ENCODE data around the gene CYP2U1.

DNA sequence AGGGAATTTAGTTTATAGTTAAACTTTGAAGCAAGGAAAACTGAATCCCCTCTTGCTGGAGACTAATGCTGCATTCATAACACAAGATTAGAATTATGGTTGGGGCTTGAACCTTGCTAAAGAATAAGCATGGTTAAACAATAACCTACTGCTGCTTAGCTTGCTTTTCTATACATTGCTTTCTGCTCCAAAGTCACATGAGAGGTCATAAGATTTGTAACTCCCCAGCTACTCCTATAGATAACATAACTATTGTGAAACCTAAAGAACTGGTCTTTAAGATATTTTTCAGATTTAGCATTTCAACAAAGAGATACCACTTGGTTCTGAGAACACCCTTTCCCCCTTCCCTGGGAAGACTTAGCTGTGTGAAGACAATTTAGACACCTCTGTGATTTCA is 41.3 kb downstream of the CYP2U1 start:
- TF ChIP-seq, protein P1, sequence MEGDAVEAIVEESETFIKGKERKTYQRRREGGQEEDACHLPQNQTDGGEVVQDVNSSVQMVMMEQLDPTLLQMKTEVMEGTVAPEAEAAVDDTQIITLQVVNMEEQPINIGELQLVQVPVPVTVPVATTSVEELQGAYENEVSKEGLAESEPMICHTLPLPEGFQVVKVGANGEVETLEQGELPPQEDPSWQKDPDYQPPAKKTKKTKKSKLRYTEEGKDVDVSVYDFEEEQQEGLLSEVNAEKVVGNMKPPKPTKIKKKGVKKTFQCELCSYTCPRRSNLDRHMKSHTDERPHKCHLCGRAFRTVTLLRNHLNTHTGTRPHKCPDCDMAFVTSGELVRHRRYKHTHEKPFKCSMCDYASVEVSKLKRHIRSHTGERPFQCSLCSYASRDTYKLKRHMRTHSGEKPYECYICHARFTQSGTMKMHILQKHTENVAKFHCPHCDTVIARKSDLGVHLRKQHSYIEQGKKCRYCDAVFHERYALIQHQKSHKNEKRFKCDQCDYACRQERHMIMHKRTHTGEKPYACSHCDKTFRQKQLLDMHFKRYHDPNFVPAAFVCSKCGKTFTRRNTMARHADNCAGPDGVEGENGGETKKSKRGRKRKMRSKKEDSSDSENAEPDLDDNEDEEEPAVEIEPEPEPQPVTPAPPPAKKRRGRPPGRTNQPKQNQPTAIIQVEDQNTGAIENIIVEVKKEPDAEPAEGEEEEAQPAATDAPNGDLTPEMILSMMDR (IDR thresholded peaks at IDR 0.05) = no peak
- TF ChIP-seq POLR2A (IDR thresholded peaks at IDR 0.05) (no peak), POLR2AphosphoS5 (IDR thresholded peaks at IDR 0.05) (no peak)
